WTC11 (cell line): ENCODE results near the gene SIPA1L3. TPM values are rescaled to one million over a fixed set of nuclear protein-coding genes. Genes with fewer than 3 reads are reported as not detected.

Experiments
- ATAC-seq: fragments of 200-7000 bp; cut with Tn5 transposase; 2 replicates; pipeline ENCODE4 v1.10.0; 2021; ENCODE audit warnings: mild to moderate bottlenecking, moderate library complexity
- CTCF ChIA-PET: fragments of 300-600 bp; sonication (Branson Sonifier 250); formaldehyde crosslinking; loops from one replicate; lab custom pipeline; 2021; ENCODE audit warnings: antibody characterized with exemption; lab: Charles Lee
- POLR2A ChIA-PET: fragments of 350-600 bp; sonication (Branson Sonifier 250); formaldehyde crosslinking; loops from one replicate; lab custom pipeline; 2021; ENCODE audit warnings: antibody characterized with exemption; lab: Charles Lee
- DNase-seq: peaks from one replicate; pipeline ENCODE4 v3.0.0; 2021; ENCODE audit warnings: low spot score
- H3K27ac Mint-ChIP-seq: 2 replicates; pipeline ENCODE4 v1.8.0; 2021; ENCODE audit warnings: mixed read lengths
- H3K27me3 Mint-ChIP-seq: 2 replicates; pipeline ENCODE4 v1.8.0; 2021; ENCODE audit warnings: low read depth, mild to moderate bottlenecking, moderate library complexity, mixed read lengths
- H3K36me3 Mint-ChIP-seq: 2 replicates; pipeline ENCODE4 v1.8.0; 2021; ENCODE audit warnings: mixed read lengths
- H3K4me1 Mint-ChIP-seq: 2 replicates; pipeline ENCODE4 v1.8.0; 2022; ENCODE audit warnings: mixed read lengths
- H3K4me3 Mint-ChIP-seq: 2 replicates; pipeline ENCODE4 v1.8.0; 2021; ENCODE audit warnings: mild to moderate bottlenecking, moderate library complexity, mixed read lengths
- H3K9me3 Mint-ChIP-seq: 2 replicates; pipeline ENCODE4 v1.8.0; 2021; ENCODE audit warnings: mixed read lengths
- AFF4 ChIP-seq: sonication (generic); formaldehyde crosslinking; IDR thresholded peaks from 2 replicates; pipeline ENCODE4 v1.8.1; 2023; ENCODE audit warnings: mild to moderate bottlenecking, missing genetic modification reagents, borderline replicate concordance
- AR ChIP-seq: fragments of 250-450 bp; sonication (Bioruptor Pico); IDR thresholded peaks from 2 replicates; pipeline ENCODE4 v1.9.0; 2021; ENCODE audit warnings: mild to moderate bottlenecking
- ETV6 ChIP-seq: sonication (generic); formaldehyde crosslinking; IDR thresholded peaks from 2 replicates; pipeline ENCODE4 v1.8.1; 2022; ENCODE audit warnings: mild to moderate bottlenecking, missing genetic modification reagents
- IRF1 ChIP-seq: sonication (generic); formaldehyde crosslinking; IDR thresholded peaks from 2 replicates; pipeline ENCODE4 v1.8.0; 2023; ENCODE audit warnings: missing genetic modification reagents
- JUN ChIP-seq: sonication (generic); formaldehyde crosslinking; IDR thresholded peaks from 2 replicates; pipeline ENCODE4 v1.8.0; 2023; ENCODE audit warnings: mild to moderate bottlenecking, missing genetic modification reagents
- KAT7 ChIP-seq: sonication (generic); formaldehyde crosslinking; IDR thresholded peaks from 2 replicates; pipeline ENCODE4 v1.8.1; 2023; ENCODE audit warnings: missing genetic modification reagents, mild to moderate bottlenecking, borderline replicate concordance
- NFATC4 ChIP-seq: fragments of 250-450 bp; sonication (Bioruptor Pico); IDR thresholded peaks from 2 replicates; pipeline ENCODE4 v1.9.0; 2021; ENCODE audit warnings: mild to moderate bottlenecking
- NR1H2 ChIP-seq: sonication (generic); formaldehyde crosslinking; IDR thresholded peaks from 2 replicates; pipeline ENCODE4 v1.9.0; 2021; ENCODE audit warnings: mild to moderate bottlenecking, moderate library complexity, missing genetic modification reagents
- RELA ChIP-seq: sonication (generic); formaldehyde crosslinking; IDR thresholded peaks from 2 replicates; pipeline ENCODE4 v1.8.1; 2022; ENCODE audit warnings: missing genetic modification reagents, mild to moderate bottlenecking, borderline replicate concordance
- SP1 ChIP-seq: sonication (generic); formaldehyde crosslinking; conservative IDR thresholded peaks from 2 replicates; pipeline ENCODE4 v1.8.1; 2022; ENCODE audit warnings: missing genetic modification reagents
- TP53 ChIP-seq: sonication (generic); formaldehyde crosslinking; IDR thresholded peaks from 2 replicates; pipeline ENCODE4 v1.8.1; 2023; ENCODE audit warnings: mild to moderate bottlenecking, missing genetic modification reagents
- ZNF138 ChIP-seq: sonication (generic); formaldehyde crosslinking; conservative IDR thresholded peaks from 2 replicates; pipeline ENCODE4 v1.8.1; 2022; ENCODE audit warnings: mild to moderate bottlenecking, moderate library complexity, missing genetic modification reagents
- ZNF219 ChIP-seq: sonication (generic); formaldehyde crosslinking; IDR thresholded peaks from 2 replicates; pipeline ENCODE4 v1.8.0; 2023; ENCODE audit warnings: missing genetic modification reagents, mild to moderate bottlenecking, borderline replicate concordance
- ZNF317 ChIP-seq: sonication (generic); formaldehyde crosslinking; IDR thresholded peaks from 2 replicates; pipeline ENCODE4 v1.8.1; 2023; ENCODE audit warnings: low read depth, mild to moderate bottlenecking, moderate library complexity, missing genetic modification reagents, borderline replicate concordance
- total RNA-seq: library from RNA; stranded (reverse); gene quantifications from 3 replicates; pipeline ENCODE4 v1.2.3, GENCODE V29; 2021
- TF ChIP-seq, protein P1 (sequence below): sonication (generic); formaldehyde crosslinking; IDR thresholded peaks from 2 replicates; pipeline ENCODE4 v1.8.0; 2023; ENCODE audit warnings: missing genetic modification reagents, mild to moderate bottlenecking, borderline replicate concordance

Gene SIPA1L3
- total RNA-seq, 1 experiment from 2014 or later = 41.5 TPM

DNA sequence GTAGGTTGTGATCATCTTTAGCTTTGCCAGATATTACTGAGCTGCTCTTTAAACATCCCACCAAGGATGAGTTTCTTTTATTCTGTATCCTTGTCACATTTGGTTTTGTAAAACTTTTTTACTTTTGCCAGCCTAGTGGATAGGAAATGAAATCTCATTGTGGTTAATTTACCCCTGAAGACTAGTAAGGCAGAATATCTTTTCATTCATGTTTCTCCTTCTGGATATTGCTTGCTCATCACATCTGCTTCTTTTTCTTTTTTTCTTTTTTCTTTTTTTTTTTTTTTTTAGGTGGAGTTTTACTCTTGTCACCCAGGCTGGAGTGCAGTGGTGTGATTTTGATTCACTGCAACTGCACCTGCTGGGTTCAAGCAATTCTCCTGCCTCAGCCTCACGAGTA, 31.3 kb downstream of the SIPA1L3 start:
- H3K27me3 Mint-ChIP-seq = no peaks in the 10 kb centered on the region; the same call in 1 of the 2 replicates
- no peak overlapping the region for H3K4me3 Mint-ChIP-seq
- peaks cover 46% of the 10 kb centered on the region for H3K36me3 Mint-ChIP-seq
- no peak overlapping the region for H3K27ac Mint-ChIP-seq
- POLR2A ChIA-PET = no interaction called here
- CTCF ChIA-PET = interaction anchor here (2.0 kb wide), 1 partner anchor 31 kb away, joined by 5 read pairs; the partner anchor contains the start of genes SIPA1L3 and WDR87
- no peak for ATAC-seq
- peaks cover 40% of the 10 kb centered on the region for H3K9me3 Mint-ChIP-seq
- TF ChIP-seq JUN (CRISPR knock-in tag) = no peak
- no peak for DNase-seq
- H3K4me1 Mint-ChIP-seq = peaks cover 10% of the 10 kb centered on the region

DNA sequence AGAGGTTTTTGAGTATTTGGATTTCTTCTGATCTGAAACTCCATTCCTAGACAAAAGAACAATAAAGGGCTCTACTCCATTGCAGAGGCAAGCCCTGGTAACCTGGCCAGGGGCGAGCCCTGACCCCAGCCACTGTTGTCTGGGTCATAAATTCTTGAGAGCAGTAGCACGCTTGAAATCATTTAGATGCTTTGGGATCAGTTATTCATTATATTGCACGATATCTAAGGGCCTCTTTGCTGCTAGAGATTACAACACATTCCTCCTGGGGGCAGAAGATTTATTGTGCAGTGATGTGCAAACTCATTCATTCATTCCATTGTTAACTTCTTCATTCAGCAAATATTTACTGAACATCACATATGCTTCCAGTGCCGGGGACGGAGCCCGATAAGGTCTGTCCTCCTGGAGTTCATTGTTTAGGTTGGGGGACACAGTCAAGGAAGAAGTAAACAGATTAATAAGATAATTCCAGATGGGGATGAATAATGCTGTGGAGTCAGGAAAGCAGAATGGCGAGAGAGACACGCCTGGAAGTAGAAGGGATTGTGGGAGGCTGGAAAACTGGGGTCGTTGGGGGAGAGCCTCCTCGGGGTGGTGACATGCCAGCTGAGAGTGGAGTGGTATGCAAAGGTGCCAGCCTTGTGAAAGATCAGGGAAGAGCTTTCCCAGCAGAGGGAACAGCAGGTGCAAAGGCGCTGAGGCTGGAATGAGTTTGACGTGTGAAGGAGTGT, 34.9 kb downstream of the SIPA1L3 start:
- Mint-ChIP-seq H3K9me3 (peaks cover 12% of the 10 kb centered on the region), H3K36me3 (peaks cover 17% of the 10 kb centered on the region), H3K27me3 (no peaks in the 10 kb centered on the region), H3K27ac (peak overlapping the region; percentile 28; the same call in 1 of the 2 replicates), H3K4me1 (no peaks in the 10 kb centered on the region), H3K4me3 (no peak overlapping the region)
- ATAC-seq = no peak
- TF ChIP-seq AR (CRISPR knock-in tag) (no peak), ZNF317 (CRISPR knock-in tag) (no peak), ETV6 (CRISPR knock-in tag) (no peak), ZNF138 (CRISPR knock-in tag) (no peak), KAT7 (CRISPR knock-in tag) (no peak), RELA (no peak), NR1H2 (CRISPR knock-in tag) (no peak), ZNF219 (no peak), NFATC4 (CRISPR knock-in tag) (no peak), AFF4 (CRISPR knock-in tag) (no peak), SP1 (no peak), IRF1 (CRISPR knock-in tag) (no peak), TP53 (CRISPR knock-in tag) (no peak)
- TF ChIP-seq, protein P1, sequence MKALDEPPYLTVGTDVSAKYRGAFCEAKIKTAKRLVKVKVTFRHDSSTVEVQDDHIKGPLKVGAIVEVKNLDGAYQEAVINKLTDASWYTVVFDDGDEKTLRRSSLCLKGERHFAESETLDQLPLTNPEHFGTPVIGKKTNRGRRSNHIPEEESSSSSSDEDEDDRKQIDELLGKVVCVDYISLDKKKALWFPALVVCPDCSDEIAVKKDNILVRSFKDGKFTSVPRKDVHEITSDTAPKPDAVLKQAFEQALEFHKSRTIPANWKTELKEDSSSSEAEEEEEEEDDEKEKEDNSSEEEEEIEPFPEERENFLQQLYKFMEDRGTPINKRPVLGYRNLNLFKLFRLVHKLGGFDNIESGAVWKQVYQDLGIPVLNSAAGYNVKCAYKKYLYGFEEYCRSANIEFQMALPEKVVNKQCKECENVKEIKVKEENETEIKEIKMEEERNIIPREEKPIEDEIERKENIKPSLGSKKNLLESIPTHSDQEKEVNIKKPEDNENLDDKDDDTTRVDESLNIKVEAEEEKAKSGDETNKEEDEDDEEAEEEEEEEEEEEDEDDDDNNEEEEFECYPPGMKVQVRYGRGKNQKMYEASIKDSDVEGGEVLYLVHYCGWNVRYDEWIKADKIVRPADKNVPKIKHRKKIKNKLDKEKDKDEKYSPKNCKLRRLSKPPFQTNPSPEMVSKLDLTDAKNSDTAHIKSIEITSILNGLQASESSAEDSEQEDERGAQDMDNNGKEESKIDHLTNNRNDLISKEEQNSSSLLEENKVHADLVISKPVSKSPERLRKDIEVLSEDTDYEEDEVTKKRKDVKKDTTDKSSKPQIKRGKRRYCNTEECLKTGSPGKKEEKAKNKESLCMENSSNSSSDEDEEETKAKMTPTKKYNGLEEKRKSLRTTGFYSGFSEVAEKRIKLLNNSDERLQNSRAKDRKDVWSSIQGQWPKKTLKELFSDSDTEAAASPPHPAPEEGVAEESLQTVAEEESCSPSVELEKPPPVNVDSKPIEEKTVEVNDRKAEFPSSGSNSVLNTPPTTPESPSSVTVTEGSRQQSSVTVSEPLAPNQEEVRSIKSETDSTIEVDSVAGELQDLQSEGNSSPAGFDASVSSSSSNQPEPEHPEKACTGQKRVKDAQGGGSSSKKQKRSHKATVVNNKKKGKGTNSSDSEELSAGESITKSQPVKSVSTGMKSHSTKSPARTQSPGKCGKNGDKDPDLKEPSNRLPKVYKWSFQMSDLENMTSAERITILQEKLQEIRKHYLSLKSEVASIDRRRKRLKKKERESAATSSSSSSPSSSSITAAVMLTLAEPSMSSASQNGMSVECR (CRISPR knock-in tag) = no peak
- no peak for DNase-seq
- CTCF ChIA-PET = interaction anchor here (0.6 kb wide), 1 partner anchor 945 kb away, joined by 3 read pairs; no protein-coding TSS in a partner anchor
- POLR2A ChIA-PET = interaction anchor here (0.9 kb wide), 1 partner anchor 10 kb away, joined by 4 read pairs; no protein-coding TSS in a partner anchor
